IPS DF 4.7 (cell line): ENCODE data around the gene GLB1L.
"Not testable (repeated sequence)": the region's sequence is repeated elsewhere in the genome, so short reads cannot be mapped to it uniquely, and the experiment has no call there.

ENCODE experiments used
- DNase-seq: peaks from one replicate; pipeline ENCODE4 v3.0.0-alpha.2; 2013; ENCODE audit warnings: low spot score; ENCODE audit errors: extremely low read depth

GLB1L gene

DNA sequence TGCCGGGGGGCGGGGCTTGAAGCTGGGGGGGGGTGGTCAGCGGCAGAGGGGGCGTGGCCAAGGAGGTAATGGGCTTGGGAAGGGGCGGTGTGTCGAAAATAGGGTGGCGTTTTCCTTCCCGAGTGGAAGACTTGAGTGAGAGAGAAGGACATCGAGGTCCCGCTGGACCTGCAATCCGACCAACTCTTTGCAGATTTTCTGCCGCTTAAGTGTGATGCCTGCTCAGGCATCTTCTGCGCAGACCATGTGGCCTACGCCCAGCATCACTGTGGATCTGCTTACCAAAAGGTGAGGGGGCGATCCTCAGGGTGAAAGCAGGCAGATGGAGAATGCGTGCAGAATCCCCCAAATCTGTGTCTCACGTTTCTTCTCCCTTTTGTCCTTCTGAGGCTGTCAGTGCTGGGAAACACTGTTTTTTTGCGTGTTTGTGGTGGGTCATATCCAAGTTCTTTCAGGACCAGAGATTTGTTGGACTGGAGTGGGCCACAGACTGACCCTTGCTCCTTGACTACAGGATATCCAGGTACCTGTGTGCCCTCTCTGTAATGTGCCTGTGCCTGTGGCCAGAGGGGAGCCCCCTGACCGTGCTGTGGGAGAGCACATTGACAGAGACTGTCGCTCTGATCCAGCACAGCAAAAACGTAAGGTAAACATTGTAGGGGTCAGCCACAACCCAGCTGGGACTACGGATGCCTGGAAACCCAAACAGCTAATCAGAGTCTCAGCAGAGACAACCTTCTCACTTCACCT, 37.9 kb downstream of the GLB1L start:
- DNase-seq: no peak

- no peak for DNase-seq
Observed at GRCh38 chr2:219206328-219207133, 38.7 kb downstream of the GLB1L start, which contains the start of gene ZFAND2B. ZFAND2B (plus strand) TSS chr2:219206782; CDS start chr2:219206988, 206 bp downstream.

DNA sequence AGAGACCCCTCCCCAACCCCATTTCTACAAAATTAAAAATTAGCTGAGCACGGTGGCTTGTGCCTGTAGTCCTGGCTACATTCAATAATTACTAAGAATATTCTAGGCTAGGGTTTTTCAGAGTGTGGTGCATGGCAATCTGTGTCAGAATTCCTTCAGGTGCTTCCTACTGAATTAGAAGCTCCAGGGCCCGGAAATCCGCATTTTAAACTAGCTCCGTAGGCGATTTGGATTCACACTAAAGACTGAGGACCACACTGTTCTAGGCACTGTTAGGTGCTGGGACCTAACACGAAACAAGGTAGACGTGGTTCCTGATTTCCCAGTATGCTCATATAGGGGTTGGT, 39.3 kb downstream of the GLB1L start:
- no peak for DNase-seq

DNA sequence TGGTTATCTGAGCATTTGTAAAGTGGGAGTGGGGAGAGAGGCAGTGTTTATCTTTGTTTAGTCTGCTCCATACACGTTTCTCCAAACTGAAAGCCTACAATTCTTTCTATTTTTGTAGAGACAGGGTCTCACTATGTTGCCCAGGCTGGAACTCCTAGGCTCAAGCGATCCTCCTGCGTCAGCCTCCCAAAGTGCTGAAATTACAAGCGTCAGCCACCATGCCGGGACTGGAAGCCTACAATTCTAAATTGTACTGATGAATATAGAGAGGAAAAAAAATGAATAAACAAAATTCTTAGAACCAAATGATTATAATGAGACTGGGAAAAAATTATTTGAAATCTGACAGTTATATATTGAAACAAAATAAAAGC, 40.1 kb downstream of the GLB1L start:
- no peak for DNase-seq

DNA sequence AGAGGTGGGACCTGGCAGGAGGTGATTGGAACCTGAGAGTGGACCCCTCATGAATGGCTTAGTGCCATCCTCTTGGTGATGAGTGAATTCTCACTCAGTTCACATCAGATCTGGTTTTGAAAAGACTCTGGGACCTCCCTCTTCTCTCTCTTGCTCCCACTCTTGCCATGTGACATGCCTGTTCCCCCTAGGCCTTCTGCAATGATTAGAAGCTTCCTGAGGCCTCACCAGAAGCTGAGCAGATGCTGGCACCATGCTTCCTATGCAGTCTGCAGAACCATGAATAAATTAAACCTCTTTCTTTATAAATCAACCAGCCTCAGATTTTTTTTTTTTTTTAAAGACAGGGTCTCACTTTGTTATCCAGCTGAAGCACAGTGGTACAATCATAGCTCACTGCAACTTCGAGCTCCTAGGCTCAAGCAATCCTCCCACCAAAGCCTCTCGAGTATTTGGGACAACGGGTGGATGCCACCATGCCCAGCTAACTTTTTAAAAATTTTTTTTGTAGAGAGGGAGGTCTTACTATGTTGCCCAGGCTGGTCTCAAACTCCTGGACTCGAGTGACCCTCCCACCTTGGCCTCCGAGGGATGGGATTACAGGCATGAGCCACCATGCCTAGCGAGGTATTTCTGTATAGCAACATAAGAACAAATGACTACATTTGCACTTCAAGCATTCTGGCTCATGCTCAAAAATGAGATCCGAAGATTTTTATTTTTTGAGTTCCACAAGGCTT, 40.6 kb downstream of the GLB1L start:
- DNase-seq: no peak

DNA sequence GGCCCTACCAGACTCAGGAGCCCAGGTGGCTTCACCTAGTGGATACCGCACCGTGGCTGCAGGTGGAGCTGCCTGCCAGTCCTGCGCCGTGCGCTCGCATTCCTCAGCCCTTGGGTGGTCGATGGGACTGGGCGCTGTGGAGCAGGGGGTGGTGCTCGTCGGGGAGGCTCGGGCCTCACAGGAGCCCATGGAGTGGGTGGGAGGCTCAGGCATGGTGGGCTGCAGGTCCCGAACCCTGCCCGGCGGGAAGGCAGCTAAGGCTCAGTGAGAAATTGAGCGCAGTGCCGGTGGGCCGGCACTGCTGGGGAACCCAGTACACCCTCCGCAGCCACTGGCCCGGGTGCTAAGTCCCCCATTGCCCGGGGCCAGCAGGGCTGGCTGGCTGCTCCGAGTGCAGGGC, 43.9 kb downstream of the GLB1L start:
- not testable (repeated sequence) for DNase-seq

GRCh38 chr2:219200502-219201326, 44.5 kb downstream of the GLB1L start:
- not testable (repeated sequence) for DNase-seq

GRCh38 chr2:219199470-219200211, 45.6 kb downstream of the GLB1L start:
- DNase-seq: no peak

DNA sequence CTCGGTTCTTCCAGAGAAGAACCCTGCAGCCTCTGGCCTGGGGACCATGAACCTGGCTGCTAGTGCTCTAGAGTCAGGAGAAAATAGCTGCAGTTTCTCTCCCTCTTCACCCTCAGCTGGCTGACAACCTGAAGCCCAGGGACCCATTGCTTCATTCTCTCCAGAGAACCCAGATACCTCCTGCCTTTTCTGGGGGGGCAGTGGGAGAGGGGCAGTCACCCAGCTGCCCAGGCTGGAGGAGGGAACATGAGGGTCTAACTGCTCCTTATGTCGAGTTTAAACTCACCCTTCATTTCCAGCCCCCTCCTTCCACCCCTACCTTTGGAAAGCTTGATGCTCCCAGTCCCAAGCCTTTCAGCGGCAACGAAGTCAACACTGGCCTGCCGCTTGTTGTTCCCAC, 46.3 kb downstream of the GLB1L start:
- no peak for DNase-seq

DNA sequence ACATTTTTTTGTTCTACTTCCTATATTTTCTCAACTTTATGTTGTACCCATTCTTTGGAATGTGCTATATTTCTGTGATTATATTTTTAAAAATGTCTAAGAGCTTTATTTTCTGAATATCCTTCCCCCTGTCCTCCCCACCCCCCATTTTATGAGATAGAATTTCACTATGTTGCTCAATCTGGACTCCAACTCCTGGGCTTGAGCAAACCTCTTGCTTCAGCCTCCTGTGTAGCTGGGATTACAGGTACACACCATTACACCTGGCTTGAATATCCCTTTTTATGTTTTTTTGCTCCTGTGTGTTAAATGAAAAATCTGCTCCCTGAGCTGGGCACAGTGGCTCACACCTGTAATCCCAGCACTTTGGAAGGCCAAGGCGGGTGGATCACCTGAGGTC, 47.9 kb downstream of the GLB1L start:
- DNase-seq: no peak

GRCh38 chr2:219186754-219187456, 58.3 kb downstream of the GLB1L start:
- DNase-seq: no peak
